8988T (cell line): ENCODE data around the gene SH3TC1.

Experiments used
- DNase-seq: peaks from one replicate; pipeline ENCODE4 v3.0.0; 2011

SH3TC1 gene

GRCh38 chr4:8182294-8182693 is 16.8 kb upstream of the SH3TC1 start:
- DNase-seq = no peak

DNA sequence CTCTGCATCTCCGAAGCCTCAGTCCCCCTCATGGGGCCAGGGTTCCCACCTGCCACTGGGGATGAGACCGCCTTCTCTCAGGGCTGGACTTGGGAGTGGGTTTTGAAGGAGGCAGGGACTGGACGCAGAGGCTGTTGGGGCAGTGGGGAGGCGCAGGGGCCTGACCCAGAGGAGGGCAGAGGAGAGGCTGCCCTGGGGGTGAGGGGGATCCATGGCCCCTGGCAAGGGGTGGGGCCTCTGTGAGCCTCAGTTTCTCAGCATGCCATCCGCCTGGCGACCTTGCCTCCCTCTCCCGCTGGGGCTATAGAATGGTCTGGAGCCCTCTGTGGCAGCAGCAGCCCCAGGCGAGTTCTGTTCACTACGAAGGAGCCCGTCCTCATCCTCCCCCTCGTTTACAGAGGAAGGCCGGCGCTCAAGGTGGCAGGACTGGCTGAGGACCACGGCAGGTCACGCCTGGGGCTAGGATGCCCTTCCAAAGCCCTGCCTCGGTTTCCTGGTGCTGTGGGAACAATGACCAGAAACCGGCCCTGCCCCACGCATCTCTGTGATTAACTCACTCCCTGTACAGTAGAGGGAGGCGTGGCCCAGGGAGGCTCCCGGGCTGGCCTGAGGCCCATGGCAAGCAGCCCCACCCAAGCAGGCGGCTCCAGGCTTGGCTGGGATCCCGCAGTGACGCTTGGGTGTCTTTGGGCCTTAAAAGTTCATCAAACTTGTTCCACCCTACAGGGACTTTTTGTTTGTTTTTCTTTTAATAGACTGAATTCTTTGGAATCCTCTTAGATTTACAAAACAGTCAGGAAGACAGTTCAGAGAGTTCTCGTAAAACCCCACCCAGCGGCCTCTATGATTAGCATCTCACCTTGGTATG is 16.0 kb upstream of the SH3TC1 start:
- DNase-seq = no peak

DNA sequence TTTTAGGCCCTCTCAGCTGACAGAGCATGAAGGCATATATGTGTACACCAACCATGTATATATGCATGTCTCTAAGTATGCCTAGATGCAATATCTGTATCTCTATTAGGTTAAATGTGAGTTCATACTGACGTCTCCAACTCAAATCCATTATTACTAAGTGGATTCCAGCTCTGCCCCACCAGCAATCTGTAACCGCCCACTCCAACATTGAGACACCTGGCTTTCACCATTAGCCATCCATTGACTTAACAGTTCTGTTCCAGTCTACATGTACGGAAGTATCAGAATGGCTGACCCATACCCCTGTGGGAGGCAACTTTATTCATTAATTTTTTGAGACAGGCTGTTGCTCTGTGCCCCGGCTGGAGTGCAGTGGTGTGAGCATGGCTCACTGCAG is 15.0 kb upstream of the SH3TC1 start:
- no peak for DNase-seq

DNA sequence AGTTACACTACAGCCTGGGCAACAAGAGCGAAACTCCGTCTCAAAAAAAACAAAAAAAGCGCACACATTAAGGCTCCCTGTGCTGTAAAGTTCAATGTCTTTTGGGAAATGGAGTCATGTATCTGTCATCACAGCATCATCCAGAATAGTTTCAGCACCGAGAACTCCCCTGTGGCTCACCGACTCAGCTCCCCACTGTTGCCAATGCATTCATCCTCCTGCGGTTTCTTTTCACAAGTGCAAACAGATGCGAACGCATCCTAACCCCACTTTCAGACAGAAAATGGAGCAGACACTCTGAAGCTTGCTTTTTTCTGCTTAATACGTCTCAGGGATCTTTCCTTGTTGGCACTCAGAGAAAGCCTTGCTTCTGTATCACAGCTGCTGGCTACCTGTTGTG is 13.8 kb upstream of the SH3TC1 start:
- no peak for DNase-seq

DNA sequence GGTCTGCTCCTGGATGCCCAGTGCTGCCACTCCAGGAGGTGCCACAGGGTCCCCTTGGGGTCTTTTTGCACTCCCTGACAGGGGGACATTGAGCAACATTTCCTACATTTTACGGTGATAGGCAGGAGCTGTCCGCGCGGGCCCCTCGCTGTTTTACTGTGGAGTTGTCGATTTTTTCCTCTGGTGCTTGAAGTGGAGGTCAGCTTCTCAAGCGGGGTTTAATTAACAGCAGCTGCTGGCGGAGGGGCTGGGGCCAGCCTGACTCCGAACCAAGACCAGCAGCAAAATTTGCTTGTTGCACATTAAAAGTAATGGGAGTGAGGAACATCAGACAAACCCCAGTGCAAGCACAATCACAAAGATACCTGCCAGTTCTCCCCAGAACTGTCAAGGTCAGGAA is 13.2 kb upstream of the SH3TC1 start:
- DNase-seq = no peak

DNA sequence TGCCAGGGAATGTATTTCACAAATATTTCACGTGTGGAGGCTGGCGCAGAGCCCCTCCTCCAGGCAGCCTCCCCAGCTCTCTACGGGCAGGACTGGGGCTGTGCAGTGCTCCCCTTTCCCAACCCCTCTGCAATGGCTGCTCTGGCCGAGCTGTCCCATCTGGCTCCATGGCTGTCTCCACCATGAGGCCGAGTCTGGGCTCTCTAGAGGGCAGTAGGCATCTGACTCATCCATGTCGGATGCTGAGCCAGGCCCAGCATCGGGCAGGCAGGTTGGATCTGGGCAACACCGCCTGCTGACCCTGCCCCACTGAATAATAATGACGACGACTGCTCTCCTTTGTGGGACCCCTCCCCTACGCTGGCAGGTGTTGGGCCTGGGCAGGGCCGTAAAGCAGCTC is 11.0 kb upstream of the SH3TC1 start:
- DNase-seq = peak; percentile 66

GRCh38 chr4:8188743-8189550 is 10.1 kb upstream of the SH3TC1 start:
- peak; percentile 23 for DNase-seq

DNA sequence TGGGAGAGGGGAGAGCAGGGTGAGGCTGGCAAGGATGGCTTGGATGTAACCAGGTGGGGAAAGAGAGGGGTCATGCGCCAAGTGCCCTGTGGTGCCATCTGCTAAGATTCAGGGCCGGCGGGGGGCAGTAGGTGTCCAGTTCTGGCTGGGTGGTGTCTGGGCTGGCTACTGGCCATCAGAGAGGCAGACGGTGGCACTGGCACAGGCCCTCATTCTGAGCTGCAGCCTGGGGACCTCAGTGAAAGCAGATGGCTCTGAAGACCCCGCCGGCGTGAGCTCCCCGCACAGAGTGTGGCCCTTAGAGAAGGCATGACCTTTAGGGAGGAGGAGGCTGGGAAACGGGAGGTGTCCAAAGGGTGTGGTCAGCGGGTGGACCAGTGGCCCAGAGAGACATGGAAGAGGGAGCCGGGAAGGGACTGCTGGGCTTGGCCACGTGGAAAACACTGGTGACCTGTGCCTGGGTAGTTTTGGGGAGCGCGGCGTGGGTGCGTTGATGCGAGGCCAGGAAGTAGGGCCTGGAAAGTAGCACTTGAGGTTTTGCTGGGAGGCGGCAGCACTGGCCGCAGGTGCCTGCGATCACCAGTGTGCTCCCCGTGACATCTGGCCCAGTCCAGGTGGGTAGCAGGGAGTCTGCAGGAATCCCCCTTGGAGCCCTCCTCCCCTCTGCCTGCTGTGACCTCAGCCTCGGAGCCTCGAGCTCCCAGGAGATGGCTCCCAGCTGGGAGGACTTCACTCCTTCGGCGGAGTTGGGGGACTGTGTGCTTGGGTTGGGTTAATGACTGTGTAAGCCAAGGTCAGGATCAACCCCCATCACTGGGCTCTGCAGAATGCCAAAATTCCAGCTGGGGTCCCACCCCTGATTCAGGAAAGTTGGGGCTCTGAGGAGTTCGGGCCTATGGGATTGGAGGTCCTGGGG is 9.3 kb upstream of the SH3TC1 start:
- DNase-seq = no peak

DNA sequence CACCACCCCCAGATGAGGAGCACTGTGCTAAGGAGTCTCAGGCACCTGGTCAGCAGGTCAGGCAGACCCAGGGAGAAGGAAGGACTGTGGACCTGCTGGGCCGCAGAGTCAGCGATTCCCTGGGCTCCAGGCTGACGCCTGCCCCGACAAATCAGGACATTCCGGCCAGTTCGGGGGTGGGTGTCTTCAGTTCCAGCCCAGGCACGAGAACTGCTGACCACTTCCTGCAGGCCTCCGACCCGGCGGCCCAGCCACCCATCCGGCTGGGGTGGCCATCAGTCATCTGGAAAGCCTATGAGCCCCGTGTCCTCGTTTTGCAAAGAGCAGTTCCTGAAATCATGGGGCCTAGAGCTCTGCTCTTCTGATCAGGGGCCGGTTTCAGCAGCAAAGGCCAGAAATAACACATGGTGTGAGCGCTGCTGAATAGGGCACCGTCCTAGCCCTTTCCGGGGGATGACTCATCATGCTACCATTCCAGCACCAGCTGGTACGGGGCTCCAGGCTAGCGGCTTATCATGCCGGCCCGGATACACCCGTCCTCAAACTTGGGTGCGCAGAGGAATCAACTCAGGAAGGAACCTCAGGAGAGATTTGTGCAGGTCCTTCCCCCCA is 7.8 kb upstream of the SH3TC1 start:
- DNase-seq = peak; percentile 92

GRCh38 chr4:8192748-8193738 is 6.0 kb upstream of the SH3TC1 start:
- DNase-seq = no peak

DNA sequence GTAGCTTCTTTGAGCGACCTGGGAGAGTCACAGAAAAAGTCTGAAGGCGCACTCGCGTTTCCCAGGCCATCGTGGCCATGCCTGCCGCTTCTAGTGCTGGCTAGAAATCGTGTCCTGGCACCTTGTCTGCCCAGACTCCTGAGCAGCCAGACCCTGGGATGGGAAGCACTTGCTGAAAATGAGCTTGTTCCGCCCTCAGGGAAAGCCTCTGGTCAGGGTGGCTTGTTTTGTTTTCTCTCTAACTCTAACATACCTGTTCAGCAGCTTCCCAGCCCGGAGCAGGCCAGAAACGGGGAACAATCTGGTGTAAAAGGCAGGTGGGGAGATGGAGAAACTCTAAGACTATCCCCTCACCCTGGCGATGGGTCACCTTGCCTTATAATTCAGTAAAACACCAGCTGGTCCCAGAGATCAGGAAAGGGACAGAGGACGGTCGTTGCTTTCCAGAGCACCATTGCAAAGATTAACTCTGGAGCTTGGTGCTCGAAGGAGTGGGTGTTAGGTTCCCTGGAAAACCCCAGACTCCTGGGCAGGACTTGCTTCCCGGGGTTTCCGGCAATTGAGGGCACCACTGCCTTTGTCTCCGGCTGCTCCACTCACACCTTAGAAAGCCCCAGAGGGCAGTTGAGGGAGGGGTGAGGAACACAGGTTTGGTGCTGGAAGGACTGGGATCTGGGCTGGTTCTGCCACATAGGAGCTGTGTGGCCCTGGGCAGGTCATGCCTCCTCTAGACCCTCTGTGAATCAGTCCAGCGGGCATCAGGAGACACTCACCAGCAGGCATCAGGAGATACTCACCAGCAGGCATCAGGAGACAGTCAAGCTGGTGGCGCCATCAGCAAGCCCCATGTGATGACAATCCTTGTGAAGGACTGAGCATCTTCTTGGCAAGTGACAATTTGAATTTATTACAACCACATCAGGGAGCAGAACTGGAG is 4.5 kb upstream of the SH3TC1 start:
- DNase-seq = no peak

GRCh38 chr4:8195431-8195830 is 3.7 kb upstream of the SH3TC1 start:
- DNase-seq = no peak

GRCh38 chr4:8195841-8196458 is 3.1 kb upstream of the SH3TC1 start:
- no peak for DNase-seq

DNA sequence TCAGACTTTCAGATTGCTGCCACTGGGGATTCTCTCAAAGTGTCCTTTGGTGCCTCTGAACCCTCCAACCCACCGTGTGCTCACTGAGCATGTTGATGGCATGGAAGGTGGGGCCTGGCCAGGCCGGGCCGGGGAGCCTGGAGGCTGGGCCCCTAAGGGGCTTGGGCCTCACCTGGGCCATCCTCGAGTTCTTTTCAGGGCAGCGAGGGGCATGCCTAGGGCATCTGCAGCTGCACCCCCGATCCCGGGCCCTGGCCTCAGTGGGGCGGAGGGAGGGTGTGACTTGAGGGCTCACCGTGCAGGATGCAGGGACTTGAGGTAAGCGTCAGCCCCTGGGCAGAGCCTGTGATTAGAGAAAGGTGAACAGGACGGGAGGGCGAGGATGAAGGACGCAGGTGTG is 1.6 kb upstream of the SH3TC1 start:
- DNase-seq = no peak

GRCh38 chr4:8198206-8198905 is 734 bp upstream of the SH3TC1 start:
- DNase-seq = no peak

- no peak for DNase-seq
These were observed 658 bp downstream of the SH3TC1 start for GRCh38 chr4:8199594-8200301.

- DNase-seq = no peak
These were observed 1.3 kb downstream of the SH3TC1 start for GRCh38 chr4:8200302-8200975.

DNA sequence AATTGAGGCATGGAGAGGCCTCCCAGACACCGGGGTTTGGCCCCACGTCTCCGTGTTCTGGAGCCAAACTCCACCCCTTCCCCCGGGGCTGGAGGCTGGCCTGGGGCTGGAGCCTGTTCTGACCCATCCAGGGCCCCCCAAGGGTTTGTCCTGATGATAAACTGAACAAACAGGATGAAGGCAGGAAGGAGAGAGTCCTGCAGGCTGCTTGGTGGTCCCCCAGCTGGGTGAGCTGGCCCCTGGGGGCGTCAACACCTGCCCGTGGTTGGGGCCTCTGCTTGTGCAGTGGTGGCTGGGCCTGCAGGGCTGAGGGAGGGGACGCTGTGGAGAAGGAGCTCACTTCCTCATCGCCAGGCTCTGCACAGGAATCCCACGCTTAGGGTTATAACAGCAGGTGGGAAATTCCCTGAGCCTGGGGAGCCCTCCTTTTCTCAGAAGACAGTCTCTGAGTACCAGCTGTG is 2.3 kb downstream of the SH3TC1 start:
- DNase-seq = no peak
